GM19023 (cell line): Measurements from ENCODE around the gene SLC16A5.
A peak's percentile ranks its signal among the peaks of the same experiment; 100 is the strongest.
"Not testable (repeated sequence)": the region's sequence is repeated elsewhere in the genome, so short reads cannot be mapped to it uniquely, and the experiment has no call there.

Source experiments
- ATAC-seq: cut with Tn5 transposase; IDR thresholded peaks from one replicate; pipeline ENCODE4 v1.9.1; 2021; ENCODE audit warnings: mild to moderate bottlenecking, moderate library complexity; ENCODE audit not compliant: unreplicated experiment

Gene SLC16A5

DNA sequence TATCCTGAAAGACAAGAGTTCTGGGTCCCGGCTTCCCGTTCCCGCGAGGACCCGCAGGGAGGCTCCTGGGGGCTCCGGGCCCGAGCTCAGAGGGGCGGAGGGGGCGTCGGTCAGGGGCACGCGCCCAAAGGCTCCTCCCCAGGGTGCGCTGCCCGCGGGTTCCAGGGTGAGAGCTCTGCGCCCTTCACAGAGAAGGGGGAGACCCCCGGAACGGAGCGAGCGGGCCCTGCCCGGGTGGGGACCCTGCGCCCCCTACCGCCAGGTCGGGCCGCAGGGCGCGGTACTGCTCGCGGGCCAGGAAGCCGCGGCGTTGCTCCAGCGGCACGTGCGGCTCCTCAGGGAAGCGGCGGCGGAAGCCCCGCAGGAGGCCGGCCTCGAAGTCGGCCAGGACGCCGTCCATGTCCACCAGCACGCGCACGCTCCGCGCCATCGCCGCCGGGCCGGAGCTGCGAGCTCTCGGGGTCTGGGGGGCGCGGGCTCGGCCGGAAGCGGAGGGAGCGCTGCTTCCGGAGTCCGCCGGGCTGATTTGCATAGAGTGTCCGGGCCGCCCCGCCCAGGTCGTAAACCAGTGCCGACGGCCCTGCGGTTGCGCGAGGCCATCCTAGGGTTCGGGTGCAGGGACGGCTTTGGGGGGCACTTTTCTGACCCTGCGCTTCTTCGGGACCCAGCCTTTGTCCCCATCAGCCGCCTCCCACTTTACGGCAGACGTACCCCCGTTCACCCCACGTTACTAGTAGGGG lies 43.7 kb downstream of the SLC16A5 start, which contains the start of gene NT5C:
NT5C (minus strand) TSS at position 465 of the 740 bp plus-strand sequence; CDS start at position 430, 35 bp downstream.
- peak; percentile 86 for ATAC-seq

- not testable (repeated sequence) for ATAC-seq
These were observed 44.6 kb downstream of the SLC16A5 start for GRCh38 chr17:75132018-75133000.

GRCh38 chr17:75133001-75133400 lies 45.2 kb downstream of the SLC16A5 start:
- no peak for ATAC-seq

GRCh38 chr17:75133607-75134347 lies 46.0 kb downstream of the SLC16A5 start:
- ATAC-seq: not testable (repeated sequence)

DNA sequence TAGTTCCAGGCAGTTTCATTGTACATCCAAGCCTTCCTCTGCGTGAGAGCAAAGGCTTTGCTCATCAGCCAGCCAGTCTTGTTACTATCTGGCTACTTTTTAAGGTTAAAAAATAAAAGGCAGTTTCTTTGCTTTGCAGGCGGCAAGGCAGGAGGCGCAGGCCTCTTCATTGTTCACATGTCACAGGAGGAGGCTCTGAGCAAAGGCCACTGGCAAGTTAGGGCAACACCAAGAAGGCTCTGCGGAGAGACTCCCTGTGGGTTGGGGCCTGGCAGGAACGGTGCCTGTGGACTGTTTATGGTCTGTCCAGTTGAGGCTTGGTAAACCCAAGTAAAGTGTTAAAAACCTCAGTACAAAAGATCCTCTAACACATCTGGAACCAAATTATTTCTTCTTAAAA lies 47.7 kb downstream of the SLC16A5 start:
- no peak for ATAC-seq

DNA sequence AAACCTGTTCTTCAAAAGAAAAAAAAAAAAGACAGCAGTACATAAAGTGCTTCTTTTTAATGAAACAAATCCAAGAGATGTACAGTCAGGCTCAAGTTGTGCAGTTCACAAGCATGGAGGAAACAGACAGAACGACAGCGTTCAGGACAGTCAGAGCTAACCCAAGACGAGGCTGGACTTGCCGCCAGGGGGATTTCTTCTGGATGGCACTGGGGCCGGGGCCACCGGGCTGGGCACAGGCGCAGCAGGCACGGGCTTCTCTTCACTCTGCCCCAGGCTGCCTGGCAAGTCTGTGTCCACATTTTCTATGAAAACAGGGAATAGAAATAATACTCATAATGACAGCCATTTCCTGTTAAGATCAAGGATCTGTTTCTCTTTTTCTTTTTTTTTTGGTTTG lies 48.2 kb downstream of the SLC16A5 start:
- ATAC-seq: no peak

GRCh38 chr17:75137762-75138161 lies 50.0 kb downstream of the SLC16A5 start:
- ATAC-seq: not testable (repeated sequence)

- no peak for ATAC-seq
These were observed 50.8 kb downstream of the SLC16A5 start for GRCh38 chr17:75138519-75138918.

GRCh38 chr17:75142236-75142971 lies 54.6 kb downstream of the SLC16A5 start:
- no peak for ATAC-seq

DNA sequence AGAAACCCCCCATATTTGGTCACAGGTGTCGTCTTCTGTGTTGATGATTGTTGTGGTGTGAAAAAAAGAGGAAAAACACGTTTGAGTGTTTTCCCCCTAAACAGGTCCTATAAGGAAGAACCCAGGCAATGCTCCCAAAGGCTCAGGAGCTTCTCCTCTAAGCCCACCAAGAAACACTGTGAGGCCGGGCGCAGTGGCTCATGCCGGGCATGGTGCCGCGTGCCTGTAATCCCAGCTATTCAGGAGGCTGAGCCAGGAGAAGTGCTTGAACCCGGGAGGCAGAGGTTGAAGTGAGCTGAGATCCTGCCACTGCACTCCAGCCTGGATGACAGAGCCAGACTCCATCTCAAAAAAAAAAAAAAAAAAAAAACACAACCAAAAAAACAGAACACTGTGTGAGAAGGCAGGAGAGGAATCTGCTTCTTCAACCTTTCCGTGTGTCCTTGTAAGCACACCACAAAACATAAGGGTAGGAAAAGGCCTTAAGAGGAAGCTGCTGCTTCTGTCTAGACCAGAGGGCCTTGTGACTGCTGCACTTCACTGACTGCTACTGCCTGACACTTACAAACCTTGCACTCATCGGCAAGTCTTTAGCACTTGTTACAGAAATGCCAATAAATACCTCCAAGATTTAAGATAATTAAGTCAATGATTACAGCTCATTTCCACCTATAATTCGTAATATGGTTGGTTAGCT lies 57.2 kb downstream of the SLC16A5 start:
- no peak for ATAC-seq

DNA sequence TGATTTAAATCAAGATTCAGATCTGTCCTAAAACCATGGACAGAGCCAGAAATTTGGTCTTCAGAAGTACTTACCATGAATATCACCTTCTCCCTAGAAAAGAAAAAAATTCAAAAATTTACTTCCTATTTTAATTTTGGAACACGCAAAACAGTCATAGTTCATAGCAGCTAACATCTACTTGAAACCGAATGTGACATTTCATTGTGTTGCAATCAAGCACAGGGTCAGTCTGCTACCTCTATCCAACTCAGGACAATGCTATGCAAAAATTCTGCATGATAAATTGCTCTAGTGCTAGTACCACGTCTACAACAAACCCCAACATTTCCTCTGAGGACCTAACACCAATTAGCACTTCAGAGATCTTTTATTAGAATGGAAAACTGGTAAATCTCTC lies 58.8 kb downstream of the SLC16A5 start:
- no peak for ATAC-seq

- ATAC-seq: no peak
These were observed 60.3 kb downstream of the SLC16A5 start for GRCh38 chr17:75147878-75148546.

DNA sequence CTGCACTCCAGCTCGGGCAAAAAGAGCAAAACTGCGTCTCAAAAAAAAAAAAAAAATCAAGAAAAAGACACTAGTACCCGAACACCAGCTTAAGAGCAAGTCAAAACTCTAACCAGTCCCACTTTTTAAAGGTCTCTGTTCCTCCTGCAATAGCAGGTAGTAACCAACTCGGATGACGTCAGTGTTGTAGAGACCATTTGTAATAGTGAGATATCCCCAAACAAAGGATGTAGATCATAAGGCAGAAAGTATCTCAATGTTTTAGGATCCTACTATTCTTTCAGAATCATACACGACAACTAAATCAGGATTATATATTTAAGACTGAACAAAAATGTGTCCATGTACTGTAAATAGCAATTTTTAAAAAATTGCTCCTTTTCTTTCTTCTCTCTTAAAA lies 64.2 kb downstream of the SLC16A5 start:
- no peak for ATAC-seq

DNA sequence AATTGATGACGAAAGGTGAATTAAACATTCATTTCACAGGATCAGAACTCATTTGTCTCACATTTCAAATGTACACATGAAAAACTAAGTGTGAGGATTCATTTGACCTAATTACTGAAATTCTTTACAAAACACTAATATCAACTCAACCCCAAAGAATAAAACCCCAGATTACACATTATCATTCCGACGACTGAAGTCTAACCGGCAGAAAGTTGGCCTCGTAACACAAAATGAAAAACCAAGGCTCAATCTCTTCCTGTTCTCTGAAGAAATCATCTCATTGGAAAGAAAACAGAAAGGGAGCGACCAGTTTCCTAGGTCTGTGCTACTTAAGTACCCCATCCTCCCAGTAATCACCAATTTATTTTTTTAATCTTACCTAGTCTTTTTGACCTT lies 64.8 kb downstream of the SLC16A5 start:
- ATAC-seq: no peak

DNA sequence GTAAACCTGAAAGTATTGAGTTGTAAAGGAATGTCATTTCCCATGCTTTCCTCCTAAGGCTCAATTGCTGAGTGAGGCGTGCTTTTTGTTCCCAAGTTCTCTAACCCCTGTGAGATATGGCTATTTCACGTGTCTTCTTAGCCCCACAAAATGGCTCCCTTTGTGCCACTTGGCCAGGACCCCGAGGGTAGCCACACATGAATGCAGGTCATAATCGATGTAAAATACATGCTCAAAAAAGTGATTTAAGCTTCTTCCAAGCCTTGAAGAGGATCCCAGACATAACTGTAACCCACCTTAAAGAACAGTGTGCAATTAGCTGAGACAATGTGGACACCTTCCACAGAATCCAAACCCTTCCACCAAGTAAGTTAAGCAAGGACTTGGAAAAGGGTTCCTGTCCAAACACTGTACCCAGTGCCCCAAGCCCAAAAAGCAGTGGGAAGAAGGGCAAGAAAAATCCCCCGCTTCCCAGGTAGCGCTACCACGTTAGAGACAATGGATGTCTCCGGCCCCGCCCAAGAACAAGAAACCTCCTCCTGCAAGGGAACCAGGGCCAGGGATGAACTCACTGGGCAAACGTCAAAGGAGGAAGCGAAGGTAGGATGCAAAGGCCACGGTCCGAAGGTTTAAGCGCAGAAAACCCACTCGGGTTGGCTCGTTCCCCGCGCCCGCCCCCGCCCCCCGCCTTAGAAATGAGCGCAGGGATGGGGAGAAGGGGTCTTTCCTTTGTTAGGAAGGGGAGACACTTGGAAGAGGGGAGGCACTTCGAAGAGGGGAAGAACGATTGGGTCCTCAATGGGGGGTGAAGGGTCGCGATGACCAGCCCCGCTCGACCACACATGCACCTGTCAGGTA lies 65.4 kb downstream of the SLC16A5 start:
- ATAC-seq: no peak

DNA sequence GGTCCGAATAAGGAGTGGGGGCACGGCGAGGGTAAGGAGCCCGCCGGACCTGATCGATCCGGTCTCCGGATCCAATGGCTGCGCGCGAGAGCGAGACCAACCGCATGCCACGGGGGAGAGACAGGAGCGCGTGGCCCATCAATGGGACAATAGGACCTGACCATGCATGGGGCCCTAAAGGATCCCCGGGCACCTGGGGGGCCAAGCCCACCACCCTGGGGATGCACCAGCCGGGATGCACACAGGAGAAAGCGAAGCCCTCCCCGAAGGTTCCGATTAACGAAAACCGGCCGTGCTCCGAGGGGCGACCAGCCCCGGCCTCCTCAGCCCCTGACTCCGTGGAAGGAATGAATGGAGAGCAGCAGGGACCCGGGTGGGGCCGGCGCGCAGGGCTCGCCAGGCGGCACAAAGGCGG lies 66.0 kb downstream of the SLC16A5 start:
- no peak for ATAC-seq

DNA sequence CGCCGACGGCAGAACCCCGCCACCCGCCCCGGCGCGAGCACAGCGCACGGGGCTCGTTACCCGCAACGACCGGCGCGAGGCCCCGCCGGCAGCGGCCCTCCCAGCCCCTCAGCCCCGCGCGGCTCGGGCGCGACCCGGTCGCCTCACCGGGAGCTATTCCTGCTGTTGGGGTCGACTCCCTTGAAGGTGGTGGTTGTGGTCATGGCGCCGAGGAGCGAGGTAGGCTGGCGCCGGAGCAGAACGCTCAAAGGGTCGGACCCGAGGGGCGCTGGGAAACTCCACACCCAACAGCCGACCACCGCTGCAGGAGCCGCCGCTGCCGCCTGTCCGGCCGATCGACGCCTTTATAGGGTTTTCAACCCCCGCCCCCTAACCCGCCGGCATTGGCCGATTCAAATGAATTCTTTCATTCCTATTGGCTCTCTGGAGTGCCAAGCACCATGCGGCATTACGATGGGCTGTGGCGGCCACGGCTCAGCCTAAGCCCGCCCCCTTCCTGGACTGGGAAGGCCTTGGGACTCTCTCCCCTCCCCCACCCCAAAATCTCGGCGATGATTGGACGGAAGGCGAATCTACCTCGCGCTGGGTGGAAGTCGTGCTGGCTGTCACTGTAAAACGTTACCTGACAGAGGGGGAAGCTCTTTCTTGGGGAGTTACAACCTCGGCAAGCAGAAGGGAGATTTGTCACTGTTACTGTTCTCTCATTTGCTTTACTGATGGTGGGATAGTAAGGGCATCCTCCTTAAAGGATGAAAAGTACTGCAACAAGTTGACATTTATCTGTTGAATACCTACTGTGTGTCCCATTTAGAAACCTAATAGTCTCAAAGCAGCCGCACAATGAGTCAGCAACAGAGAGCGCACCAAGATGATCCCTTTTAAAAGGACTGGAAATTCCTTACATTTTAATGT lies 66.7 kb downstream of the SLC16A5 start, which contains the start of gene JPT1:
JPT1 (minus strand) TSS at position 318 of the 912 bp plus-strand sequence; CDS start at position 203, 115 bp downstream.
- ATAC-seq: peak; percentile 95
